ENCODE data around the gene TIMM44. TPM values are rescaled to one million over a fixed set of nuclear protein-coding genes. Genes with fewer than 3 reads are reported as not detected.

TIMM44 gene
- total and polyA plus RNA-seq, 4 donors, result 17.7 to 35.8 (median 26.6) TPM

- Histone ChIP-seq H3K27me3 (ENCODE audit: control insufficient read depth in 4 of 4, insufficient read depth in 4 of 4, low read length in 3 of 4) (no peaks in the 10 kb centered on the region), H3K4me1 (ENCODE audit: control insufficient read depth in 4 of 4, insufficient read depth in 4 of 4, low read length in 3 of 4) (peaks cover 3 to 23% (median 11%) of the 10 kb centered on the region in 4 donors), H3K36me3 (ENCODE audit: control insufficient read depth in 4 of 4, insufficient read depth in 3 of 4, low read depth in 1 of 4, low read length in 3 of 4) (peaks cover 3 to 12% (median 7%) of the 10 kb centered on the region in 4 donors), H3K9me3 (ENCODE audit: control insufficient read depth in 4 of 4, low read length in 3 of 4) (no peaks in the 10 kb centered on the region), H3K4me3 (ENCODE audit: low read depth in 1 of 3, low read length in 3 of 3) (peak overlapping the region; percentile 44 to 73 (median 67)), H3K27ac (ENCODE audit: low read depth in 1 of 2, low read length in 2 of 2) (peak overlapping the region; percentile 77 to 95), H3K9ac (ENCODE audit: low read depth in 1 of 2, low read length in 2 of 2) (peak overlapping the region; percentile 17 to 57)
- WGBS, result 26% methylated on average over 18 of the region's 18 CpGs
- TF ChIP-seq ATF3 (IDR thresholded peaks at IDR 0.05), result peak; percentile 35
- TF ChIP-seq TAF1 (conservative IDR thresholded peaks at IDR 0.05), result peak; percentile 7
- TF ChIP-seq CTCF (IDR thresholded peaks at IDR 0.05; ENCODE audit: low read depth, low read length, missing input control), result peak; percentile 81
- no peak for TF ChIP-seq NR2F2 (IDR thresholded peaks at IDR 0.05)
- TF ChIP-seq FOXA2 (IDR thresholded peaks at IDR 0.05), result no peak
- peak; percentile 87 to 90 for TF ChIP-seq RAD21 (IDR thresholded peaks at IDR 0.05)
- TF ChIP-seq REST (IDR thresholded peaks at IDR 0.05), result peak; percentile 96
- TF ChIP-seq, protein P1, sequence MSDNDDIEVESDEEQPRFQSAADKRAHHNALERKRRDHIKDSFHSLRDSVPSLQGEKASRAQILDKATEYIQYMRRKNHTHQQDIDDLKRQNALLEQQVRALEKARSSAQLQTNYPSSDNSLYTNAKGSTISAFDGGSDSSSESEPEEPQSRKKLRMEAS (IDR thresholded peaks at IDR 0.05), result peak; percentile 4
- DNase-seq (ENCODE audit: low spot score), result peak; percentile 89
Observed at GRCh38 chr19:7944177-7944761, 803 bp upstream of the TIMM44 start.

- Histone ChIP-seq H3K27me3 (ENCODE audit: control insufficient read depth in 4 of 4, insufficient read depth in 4 of 4, low read length in 3 of 4) (no peaks in the 10 kb centered on the region), H3K9ac (ENCODE audit: low read depth in 1 of 2, low read length in 2 of 2) (peak overlapping the region; percentile 70 to 84), H3K4me1 (ENCODE audit: control insufficient read depth in 4 of 4, insufficient read depth in 4 of 4, low read length in 3 of 4) (peaks cover 3 to 23% (median 11%) of the 10 kb centered on the region in 4 donors), H3K4me3 (ENCODE audit: low read depth in 1 of 3, low read length in 3 of 3) (peak overlapping the region; percentile 73 to 94 (median 79)), H3K27ac (ENCODE audit: low read depth in 1 of 2, low read length in 2 of 2) (peak overlapping the region; percentile 89 to 95), H3K36me3 (ENCODE audit: control insufficient read depth in 4 of 4, insufficient read depth in 3 of 4, low read depth in 1 of 4, low read length in 3 of 4) (peaks cover 5 to 20% (median 7%) of the 10 kb centered on the region in 4 donors), H3K9me3 (ENCODE audit: control insufficient read depth in 4 of 4, low read length in 3 of 4) (no peaks in the 10 kb centered on the region)
- TF ChIP-seq RAD21 (IDR thresholded peaks at IDR 0.05) (no peak), TAF1 (conservative IDR thresholded peaks at IDR 0.05) (peak; percentile 34)
- WGBS, result 3% methylated on average over 33 of the region's 33 CpGs
- no peak for DNase-seq (ENCODE audit: low spot score)
Observed at GRCh38 chr19:7942981-7943443, 454 bp downstream of the TIMM44 start.

GRCh38 chr19:7941895-7942596 is 1.4 kb downstream of the TIMM44 start:
- Histone ChIP-seq H3K27me3 (ENCODE audit: control insufficient read depth in 4 of 4, insufficient read depth in 4 of 4, low read length in 3 of 4) (no peaks in the 10 kb centered on the region), H3K4me1 (ENCODE audit: control insufficient read depth in 4 of 4, insufficient read depth in 4 of 4, low read length in 3 of 4) (peaks cover 3 to 23% (median 11%) of the 10 kb centered on the region in 4 donors), H3K9me3 (ENCODE audit: control insufficient read depth in 4 of 4, low read length in 3 of 4) (no peaks in the 10 kb centered on the region), H3K36me3 (ENCODE audit: control insufficient read depth in 4 of 4, insufficient read depth in 3 of 4, low read depth in 1 of 4, low read length in 3 of 4) (peaks cover 5 to 27% (median 9%) of the 10 kb centered on the region in 4 donors), H3K9ac (ENCODE audit: low read depth in 1 of 2, low read length in 2 of 2) (no peak overlapping the region), H3K27ac (ENCODE audit: low read depth in 1 of 2, low read length in 2 of 2) (no peak overlapping the region), H3K4me3 (ENCODE audit: low read depth in 1 of 3, low read length in 3 of 3) (peak overlapping the region in 1 of 3 donors; percentile 79)
- WGBS, result 92% methylated on average over 19 of the region's 19 CpGs
- no peak for DNase-seq (ENCODE audit: low spot score)
- TF ChIP-seq YY1 (IDR thresholded peaks at IDR 0.05) (no peak), EGR1 (IDR thresholded peaks at IDR 0.05; ENCODE audit: low read depth in 2 of 2) (no peak), GABPA (IDR thresholded peaks at IDR 0.05 in 1 of 2, conservative IDR thresholded peaks at IDR 0.05 in 1 of 2) (no peak), RXRA (IDR thresholded peaks at IDR 0.05) (no peak), JUND (IDR thresholded peaks at IDR 0.05) (no peak), RAD21 (IDR thresholded peaks at IDR 0.05) (no peak), HNF4A (conservative IDR thresholded peaks at IDR 0.05) (no peak), HNF4G (IDR thresholded peaks at IDR 0.05) (no peak), SP1 (IDR thresholded peaks at IDR 0.05) (no peak)
